ENCODE data around the gene HOXC5.

The HOXC5 gene

DNA sequence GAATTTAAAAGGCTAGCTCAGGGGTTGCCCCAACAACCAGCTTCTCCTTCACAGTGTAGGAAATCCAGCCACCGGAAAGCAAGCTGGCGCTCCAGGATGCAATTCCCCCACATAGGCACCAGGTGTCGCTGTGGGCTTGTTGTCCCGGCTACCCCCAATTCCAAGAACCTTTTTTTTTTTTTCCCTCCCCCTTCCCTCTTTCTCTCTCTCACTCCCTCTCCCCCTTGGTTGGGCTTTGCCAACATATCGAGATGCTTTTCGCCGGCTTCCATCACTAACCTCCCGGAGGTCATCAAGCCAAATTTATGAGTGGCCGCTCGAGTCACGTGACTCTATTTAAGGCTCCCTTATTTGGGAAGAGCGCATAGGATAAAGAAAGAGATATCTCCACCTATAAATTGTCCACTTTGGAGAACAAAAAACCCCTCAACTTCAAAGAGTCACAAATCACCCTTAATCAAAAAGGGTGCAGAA, at the start of gene HOXC5:
Gene HOXC5, plus strand, starts transcription at position 424 of the 474 bp plus-strand sequence. CDS start 73 bp downstream, outside the sequence.
- peak; percentile 93 for DNase-seq (ENCODE audit: low spot score)

DNA sequence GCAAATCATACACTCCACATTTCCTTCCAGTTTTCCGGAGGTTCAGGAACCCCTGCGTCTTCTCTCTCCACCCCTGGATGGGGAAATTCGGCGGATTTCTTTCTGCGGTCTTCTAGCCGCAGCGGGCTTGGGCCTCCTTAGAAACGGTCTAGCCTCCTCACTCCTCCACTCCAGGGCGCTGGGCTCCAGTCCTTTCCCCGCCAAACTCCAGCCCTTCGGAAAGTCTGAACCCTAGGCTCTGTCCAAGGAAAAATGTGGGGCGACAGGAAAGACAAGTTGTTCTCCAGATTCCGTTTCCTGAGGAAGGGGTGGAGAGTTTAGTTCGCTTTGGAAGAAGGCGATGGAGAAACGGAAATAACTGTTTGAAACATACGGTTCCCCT, 49.3 kb upstream of the HOXC5 start:
- DNase-seq (ENCODE audit: low spot score) = no peak

DNA sequence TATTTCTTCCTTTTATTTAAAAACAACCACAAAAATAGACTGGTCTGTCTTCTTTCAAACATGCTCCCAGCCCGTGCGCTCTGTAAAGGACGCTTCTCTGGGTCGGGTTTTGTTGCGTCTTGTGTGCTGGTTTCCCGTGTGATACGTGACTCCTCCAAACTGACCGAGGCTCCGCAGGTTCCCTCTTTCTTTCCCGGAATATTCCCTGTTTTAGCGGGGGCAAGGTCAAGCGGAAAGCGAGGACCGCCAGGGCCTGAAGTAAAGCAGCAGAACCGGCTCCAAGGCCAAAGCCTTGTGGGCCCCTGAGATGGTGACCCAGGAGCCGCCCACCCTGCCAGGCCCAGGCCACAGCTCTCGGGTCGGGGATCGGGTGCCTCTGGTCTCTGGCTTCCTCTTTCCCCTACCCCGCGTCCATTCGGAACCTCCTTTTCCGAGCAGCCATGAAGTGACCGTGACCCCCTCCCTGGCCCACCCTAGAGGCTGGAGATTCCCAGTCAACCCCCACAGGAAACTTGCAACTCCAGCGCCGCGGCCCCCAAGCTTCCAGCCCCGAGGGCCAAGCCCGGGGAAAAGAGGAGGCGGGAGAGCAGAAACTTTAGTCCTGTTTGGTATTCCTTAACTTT, 48.8 kb upstream of the HOXC5 start:
- no peak for DNase-seq (ENCODE audit: low spot score)

DNA sequence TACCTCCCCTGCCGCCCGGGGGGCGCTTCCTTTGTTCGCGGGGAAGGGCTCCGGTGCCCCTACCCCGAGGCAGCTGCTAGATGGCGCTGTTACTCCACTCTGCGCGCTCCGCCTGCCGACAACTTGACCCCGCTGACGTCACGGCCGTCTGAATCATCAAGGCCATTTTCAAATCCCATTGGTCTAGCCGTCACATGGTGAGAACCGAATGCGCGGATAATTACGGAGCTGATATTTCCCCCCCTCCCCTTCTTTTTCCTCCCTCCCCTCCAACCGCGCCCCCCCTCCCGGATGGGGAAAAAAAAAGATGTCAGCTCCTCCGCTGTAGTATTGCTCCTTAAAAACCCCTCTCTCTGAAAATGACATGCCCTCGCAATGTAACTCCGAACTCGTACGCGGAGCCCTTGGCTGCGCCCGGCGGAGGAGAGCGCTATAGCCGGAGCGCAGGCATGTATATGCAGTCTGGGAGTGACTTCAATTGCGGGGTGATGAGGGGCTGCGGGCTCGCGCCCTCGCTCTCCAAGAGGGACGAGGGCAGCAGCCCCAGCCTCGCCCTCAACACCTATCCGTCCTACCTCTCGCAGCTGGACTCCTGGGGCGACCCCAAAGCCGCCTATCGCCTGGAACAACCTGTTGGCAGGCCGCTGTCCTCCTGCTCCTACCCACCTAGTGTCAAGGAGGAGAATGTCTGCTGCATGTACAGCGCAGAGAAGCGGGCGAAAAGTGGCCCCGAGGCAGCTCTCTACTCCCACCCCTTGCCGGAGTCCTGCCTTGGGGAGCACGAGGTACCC, 47.8 kb upstream of the HOXC5 start, which contains the start of gene HOXC10:
Gene HOXC10, plus strand, starts transcription at position 246 of the 791 bp plus-strand sequence. Its CDS starts 114 bp downstream, at position 360.
- peak; percentile 91 for DNase-seq (ENCODE audit: low spot score)

DNA sequence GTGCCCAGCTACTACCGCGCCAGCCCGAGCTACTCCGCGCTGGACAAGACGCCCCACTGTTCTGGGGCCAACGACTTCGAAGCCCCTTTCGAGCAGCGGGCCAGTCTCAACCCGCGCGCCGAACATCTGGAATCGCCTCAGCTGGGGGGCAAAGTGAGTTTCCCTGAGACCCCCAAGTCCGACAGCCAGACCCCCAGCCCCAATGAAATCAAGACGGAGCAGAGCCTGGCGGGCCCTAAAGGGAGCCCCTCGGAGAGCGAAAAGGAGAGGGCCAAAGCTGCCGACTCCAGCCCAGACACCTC, 47.2 kb upstream of the HOXC5 start:
- no peak for DNase-seq (ENCODE audit: low spot score)

DNA sequence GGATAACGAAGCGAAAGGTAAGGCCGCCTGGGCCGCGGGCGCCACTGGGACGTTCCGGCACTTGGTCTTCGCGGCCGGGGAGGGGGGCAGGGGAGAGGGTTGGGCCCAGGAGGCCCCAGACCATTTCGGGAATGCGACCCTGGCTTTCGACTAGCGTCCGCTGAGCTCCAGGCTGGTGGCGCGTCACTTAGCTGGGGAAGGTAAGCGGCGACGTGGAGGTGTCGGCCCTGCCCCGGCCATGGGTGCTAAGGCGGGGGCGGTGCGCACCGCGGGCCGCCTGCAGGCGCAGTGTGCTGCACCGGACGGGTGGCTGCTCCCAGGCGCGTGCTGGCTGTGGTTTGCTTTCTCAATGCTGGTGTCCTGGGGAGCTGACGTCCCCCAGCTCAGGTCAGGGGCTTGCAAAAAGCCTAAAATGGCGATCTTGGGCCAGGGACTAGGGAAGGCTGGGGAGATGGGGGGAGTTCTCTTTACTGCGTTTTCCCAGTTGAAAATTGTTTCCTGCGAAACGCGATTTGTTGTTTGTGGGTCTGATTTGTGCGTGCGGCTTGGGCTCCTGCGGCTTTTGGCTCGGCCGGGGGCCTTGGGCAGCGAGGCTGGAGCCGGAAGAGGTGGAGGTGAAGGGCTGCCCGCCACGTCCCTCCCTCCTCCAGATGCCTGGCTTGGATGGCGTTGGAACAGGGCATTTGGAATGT, 46.7 kb upstream of the HOXC5 start:
- no peak for DNase-seq (ENCODE audit: low spot score)

DNA sequence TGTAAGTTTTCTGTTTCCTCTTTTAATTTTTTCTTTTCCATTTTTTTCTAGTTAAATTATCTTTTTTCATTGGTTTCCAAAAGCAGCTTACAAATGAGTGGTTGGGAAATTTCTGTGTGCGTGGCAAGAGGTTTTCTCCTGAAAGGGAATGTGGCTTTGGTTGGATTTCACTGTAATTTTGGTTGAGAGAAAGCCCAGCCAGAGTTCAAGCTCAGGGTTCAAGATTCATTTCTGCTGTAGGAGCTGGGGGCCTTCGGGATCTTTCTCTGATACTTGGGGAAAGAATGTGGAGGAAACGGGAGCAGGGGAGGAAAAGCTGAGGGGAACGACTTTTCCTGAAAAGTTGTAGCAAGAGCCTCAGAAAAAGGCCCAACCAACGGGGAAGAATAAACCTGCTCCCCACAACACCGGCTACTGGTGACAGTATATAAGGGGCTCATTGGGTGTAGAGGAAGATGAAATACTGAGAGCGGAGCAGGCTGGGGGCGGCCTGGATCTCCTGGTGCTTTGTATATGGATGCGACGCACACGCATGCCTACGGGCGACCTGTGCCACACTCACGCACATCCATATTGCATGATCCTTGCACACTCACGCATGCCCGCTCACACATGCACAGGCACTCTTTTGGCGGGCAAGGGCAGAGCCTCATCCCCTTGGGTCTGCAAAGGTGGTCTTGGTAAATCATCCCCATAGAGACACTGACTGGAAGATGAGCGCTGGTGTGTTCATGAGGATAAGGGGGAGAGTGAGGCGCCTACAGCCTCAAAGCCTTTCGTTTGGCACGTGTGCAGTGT, 46.0 kb upstream of the HOXC5 start:
- no peak for DNase-seq (ENCODE audit: low spot score)

DNA sequence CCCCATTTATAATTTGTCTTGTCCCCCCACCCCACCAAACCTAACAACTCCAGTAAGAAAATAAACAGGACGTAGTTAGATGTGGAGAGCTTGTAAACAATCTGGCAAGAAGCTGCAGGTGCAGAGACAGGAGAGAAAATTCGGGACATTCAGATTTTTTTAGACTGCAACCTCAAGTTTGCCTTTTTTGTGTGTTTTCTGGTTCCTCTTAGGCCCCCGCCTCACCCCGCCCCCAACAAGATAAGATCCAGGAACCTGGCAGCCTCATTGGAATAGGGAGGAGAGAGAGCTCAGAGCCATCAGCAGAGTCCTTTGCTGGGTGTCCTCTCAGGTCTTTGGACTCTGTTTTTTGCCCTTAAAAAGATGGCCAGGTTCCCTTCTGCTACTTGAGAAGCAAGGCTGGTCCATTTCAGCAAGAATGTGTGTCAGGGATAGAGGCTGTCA, 45.0 kb upstream of the HOXC5 start:
- no peak for DNase-seq (ENCODE audit: low spot score)

DNA sequence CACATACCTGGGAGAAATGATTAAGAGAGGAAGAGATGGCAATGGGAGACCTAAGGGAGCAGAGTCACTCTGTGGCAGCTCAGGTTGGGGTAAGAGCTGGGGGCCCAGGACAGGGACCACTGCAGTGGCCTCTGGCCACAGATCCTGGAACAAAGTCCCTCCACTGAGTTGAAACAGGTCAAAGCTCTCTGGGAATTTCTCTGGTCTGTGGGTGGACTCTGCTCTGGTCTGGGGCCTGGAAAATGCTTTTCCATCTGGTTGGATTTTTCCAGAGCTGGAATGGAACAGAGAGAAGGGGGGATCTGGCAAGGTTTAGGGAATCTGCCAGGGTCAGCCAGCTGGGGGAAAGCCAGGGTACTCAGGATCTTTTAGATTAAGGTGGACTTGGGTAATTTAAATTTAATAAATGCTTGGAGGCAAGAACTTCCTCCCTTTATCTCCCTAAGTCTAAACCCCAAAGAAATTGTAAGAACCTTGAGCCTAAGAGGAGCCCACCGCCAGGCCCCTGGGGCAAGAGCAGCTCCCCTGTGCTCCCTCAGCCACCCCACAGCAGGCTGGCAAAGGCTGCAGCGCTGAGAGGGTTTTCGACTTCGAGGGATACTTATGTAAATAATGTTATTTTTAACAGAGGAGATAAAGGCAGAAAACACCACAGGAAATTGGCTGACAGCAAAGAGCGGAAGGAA, 44.2 kb upstream of the HOXC5 start:
- DNase-seq (ENCODE audit: low spot score) = no peak

DNA sequence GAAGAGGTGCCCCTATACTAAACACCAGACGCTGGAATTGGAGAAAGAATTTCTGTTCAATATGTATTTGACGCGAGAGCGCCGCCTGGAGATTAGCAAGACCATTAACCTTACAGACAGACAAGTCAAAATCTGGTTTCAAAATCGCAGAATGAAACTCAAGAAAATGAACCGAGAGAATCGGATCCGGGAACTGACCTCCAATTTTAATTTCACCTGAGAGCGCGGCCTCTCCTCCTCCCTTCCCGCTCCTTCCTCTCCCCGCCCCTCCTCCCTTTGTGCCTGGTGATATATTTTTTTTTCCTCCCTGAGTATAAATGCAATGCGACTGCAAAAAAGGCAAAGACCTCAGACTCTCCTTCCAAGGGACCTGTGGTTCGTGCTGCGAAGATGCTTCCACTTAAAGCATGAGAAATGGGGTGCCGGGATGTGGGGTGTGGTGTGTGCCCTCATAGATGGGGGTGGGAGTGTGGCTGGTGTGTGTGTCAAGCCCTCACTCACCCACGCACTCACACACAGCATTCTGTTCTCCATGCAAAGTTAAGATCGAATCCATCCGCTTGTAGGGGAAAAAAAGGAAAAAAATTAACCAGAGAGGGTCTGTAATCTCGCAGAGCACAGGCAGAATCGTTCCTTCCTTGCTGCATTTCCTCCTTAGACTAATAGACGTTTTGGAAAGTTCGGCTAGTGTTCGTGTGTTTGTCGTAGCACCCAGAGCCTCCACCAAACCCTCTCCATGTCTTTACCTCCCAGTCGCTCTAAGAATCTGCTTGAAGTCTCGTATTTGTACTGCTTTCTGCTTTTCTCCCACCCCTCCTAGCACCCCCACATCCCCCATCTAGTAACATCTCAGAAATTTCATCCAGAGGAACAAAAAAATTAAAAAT, 43.4 kb upstream of the HOXC5 start:
- no peak for DNase-seq (ENCODE audit: low spot score)

DNA sequence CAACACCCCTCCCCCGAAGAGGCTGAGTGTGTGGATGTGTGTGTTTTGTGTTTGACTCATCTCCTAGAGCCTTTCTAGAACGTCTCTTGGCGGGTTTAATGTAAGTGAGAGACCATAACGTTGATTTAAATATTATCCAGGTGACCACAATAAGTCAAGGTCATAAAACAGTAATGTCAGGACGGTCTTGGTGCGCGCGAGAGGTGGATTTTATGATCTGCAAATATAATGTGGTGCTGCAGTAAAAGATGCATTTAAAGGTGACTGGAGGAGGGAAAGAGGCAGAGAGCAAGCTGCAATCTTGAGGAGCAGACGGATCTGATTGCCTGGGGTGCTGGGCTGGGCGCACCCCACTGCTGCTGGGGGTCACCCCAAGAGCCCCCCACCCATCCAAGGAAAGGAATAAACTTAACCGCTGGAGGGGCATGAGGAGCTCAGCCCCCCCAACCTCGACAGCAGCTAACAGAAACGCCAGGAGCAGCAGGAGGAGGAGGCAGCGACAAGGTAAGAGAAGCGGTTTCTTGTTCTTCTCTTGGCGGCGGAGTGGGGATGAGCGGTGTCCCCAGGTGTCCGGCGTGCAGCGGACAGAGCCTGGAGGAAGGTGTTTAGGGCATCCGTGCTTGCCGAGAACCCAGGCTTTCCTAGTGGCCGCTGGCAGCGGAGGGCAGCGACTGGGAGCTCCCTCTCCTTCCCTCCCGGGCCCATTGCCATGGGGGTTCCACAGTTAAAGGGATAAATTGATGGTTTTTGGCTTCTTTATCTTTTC, 42.4 kb upstream of the HOXC5 start:
- DNase-seq (ENCODE audit: low spot score) = no peak

DNA sequence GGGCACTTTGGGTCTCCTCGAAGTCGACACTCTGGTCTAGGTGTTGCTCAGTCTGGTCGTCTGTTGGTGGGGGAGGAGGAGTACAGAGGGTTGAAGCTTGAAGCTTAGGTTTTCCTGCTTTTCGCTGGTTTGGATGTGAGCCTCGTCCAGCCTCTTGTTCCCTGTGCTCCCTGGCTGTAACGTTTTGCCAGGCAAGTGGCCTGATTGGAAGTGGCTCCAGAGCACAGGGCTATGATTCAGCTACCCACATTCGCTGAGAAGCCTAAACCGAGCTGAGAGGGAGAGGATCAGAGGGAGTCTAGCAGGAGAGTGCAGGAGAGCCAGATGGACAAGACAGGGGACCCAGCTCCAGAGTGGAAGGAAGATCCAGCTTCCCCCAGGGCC, 41.8 kb upstream of the HOXC5 start:
- DNase-seq (ENCODE audit: low spot score) = no peak

DNA sequence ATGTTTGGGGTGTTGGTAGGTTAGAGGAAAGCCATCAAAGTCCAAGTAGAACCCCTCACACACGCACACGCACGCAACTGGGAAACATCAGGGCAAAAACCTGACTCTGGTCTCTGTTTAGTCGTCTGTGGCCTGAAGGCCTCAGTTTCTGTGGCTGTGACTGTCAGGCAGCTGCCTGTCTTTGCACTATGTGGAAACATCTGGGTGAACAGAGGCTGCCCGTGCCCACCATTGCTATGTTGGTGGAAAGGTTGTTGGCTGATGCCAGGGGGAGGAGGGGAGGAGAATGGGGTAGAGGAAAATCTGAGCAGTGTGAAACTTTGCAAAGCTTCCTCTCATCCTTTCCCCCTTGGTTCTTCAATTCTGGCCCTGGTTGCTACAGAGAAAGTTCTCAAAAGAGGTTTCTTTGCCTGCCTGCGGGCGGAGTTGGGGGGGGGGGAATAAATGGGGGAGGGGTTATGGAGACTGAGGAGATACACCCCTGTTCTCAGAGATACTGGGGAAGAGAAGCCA, 40.4 kb upstream of the HOXC5 start:
- DNase-seq (ENCODE audit: low spot score) = no peak

DNA sequence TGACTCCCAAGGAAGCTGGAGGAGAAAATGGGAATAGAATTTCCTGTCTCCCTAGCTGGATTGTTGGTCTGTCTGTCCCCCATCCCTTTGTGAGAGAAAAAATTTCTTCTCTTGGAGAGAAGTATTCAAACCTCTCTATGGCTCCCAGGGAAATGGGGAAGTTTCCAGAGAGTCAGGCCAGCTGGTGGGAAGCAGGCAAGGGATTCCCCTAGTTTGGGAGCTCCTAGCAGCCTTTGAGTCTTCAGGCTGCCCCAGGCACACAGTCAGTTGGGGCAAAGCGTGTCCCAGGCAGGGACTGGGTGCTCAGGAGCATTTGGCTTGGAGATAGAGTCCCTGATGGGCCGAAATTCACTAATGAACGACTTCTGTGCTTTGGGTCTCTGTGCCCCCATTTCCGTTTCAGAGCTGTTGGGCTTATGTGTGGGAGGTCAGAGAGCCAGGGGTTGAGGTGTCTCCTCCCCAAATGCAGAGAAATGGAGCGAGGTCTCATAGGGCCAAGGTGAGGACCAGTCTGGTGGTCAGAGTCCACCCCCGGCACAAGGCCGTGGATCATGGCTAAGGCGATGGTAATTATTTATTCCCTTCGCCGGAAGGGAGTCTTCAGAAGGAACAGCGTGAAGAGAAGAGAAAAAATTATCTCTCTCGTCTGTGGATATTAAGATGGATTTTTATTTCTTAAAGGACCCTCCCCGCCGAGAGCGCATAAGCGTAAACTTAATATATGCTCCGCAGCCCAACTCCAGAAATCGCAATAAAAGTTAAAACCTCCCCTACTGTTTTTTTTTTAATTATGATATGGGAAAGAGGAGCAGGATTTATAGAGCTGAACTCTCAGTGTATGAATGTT, 39.5 kb upstream of the HOXC5 start:
- DNase-seq (ENCODE audit: low spot score) = no peak

DNA sequence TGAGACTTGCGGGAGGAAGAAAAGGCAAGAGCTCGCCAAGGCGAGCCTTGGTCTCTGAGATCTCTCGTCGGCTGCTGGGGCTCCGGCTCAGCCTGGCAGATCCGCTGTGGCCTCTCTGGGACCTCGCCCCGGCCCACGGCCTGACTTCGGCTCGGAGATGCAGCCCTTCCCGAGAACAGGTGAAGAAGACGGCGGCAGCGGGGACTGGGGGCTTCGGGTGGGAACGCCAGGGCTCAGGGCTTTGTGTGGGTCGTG, 38.9 kb upstream of the HOXC5 start:
- DNase-seq (ENCODE audit: low spot score) = no peak

DNA sequence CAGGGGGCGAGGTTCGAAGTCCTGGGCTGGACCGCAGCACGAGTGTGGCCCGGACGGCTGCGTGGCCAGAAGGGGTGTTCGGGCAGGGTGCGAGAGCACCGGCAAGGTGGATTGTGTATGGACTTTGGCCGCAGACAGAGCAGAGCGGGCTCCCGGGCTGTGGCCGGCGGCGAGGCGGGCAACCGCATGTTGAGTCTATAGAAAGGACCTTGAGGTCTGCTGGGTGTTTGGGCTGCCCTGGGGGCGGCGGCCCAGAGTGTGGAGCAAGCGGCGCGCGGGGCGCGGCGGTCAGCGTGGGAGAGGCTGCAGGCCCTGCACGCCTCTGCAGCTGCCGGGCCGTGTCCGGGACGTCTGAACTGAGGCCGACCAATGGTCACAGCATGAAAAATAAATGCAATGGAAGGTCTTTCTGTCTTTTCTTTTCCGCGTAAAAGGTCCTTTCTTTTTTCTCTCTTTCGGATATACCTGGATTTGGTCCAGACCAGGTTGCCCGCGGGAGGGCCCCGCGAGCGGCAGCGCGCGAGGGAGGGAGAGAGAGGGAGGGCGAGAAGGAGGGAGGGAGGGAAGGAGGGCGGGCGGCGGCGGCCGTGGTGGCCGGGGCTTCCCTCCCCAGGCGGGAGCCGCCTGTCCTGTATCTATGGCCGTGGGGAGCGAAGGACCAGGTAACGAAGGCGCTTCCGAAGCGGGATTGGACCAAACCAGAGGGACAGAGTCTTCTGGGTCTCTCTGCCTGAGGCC, 38.4 kb upstream of the HOXC5 start:
- no peak for DNase-seq (ENCODE audit: low spot score)

DNA sequence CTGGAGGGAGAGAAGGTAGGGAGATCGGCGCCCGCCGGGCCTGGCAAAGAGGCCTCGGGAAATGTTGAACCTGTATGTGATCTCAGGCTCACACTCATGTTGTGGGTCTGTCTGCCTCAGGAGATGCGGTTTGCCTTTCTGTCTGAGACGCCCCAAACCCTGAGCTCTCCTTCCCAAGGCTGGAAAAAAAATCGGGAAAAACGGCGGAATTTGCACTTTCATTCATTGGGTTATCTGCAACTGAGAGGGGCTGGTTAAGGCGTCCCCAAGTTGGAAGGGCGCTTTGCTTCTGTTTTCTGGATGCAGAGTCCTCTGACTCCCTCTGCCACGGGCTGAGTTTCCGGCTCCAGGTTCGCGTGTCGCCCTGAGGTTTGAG, 37.9 kb upstream of the HOXC5 start:
- no peak for DNase-seq (ENCODE audit: low spot score)
